Rectal smooth muscle tissue (tissue), 1 donor: ENCODE measurements around the gene GPR183.

ENCODE experiments used
- H3K27ac ChIP-seq: one replicate; pipeline ENCODE4 v1.7.0; 2013; ENCODE audit warnings: low read depth, low read length, inconsistent platforms
- H3K27me3 ChIP-seq: one replicate; pipeline ENCODE4 v1.7.0; 2013; ENCODE audit warnings: low read length; ENCODE audit not compliant: control insufficient read depth, insufficient read depth
- H3K36me3 ChIP-seq: one replicate; pipeline ENCODE4 v1.7.0; 2013; ENCODE audit warnings: low read length; ENCODE audit not compliant: control insufficient read depth, insufficient read depth
- H3K4me1 ChIP-seq: one replicate; pipeline ENCODE4 v1.7.0; 2013; ENCODE audit warnings: low read length; ENCODE audit not compliant: control insufficient read depth, insufficient read depth
- H3K4me3 ChIP-seq: one replicate; pipeline ENCODE4 v1.7.0; 2013; ENCODE audit warnings: low read length
- H3K9ac ChIP-seq: one replicate; pipeline ENCODE4 v1.7.0; 2013; ENCODE audit warnings: low read length

Gene GPR183

GRCh38 chr13:99305566-99305965 lies 1.6 kb downstream of the GPR183 start:
- no peak overlapping the region for H3K9ac ChIP-seq
- peak overlapping the region; percentile 48 for H3K4me3 ChIP-seq
- no peaks in the 10 kb centered on the region for H3K36me3 ChIP-seq
- peaks cover 15% of the 10 kb centered on the region for H3K4me1 ChIP-seq
- H3K27ac ChIP-seq = peak overlapping the region; percentile 78
- H3K27me3 ChIP-seq = no peaks in the 10 kb centered on the region

- no peak overlapping the region for H3K4me3 ChIP-seq
- H3K27me3 ChIP-seq = no peaks in the 10 kb centered on the region
- no peaks in the 10 kb centered on the region for H3K36me3 ChIP-seq
- no peak overlapping the region for H3K27ac ChIP-seq
- H3K4me1 ChIP-seq = peaks cover 13% of the 10 kb centered on the region
- H3K9ac ChIP-seq = no peak overlapping the region
Measured at GRCh38 chr13:99305158-99305557, 2.0 kb downstream of the GPR183 start.

GRCh38 chr13:99304541-99304940 lies 2.7 kb downstream of the GPR183 start:
- Histone ChIP-seq H3K4me1 (peaks cover 10% of the 10 kb centered on the region), H3K27ac (peak overlapping the region; percentile 35), H3K9ac (no peak overlapping the region), H3K36me3 (no peaks in the 10 kb centered on the region), H3K4me3 (no peak overlapping the region), H3K27me3 (no peaks in the 10 kb centered on the region)

GRCh38 chr13:99303863-99304521 lies 3.2 kb downstream of the GPR183 start:
- H3K36me3 ChIP-seq = no peaks in the 10 kb centered on the region
- H3K9ac ChIP-seq = no peak overlapping the region
- H3K4me1 ChIP-seq = peaks cover 10% of the 10 kb centered on the region
- H3K4me3 ChIP-seq = peak overlapping the region; percentile 25
- peak overlapping the region; percentile 35 for H3K27ac ChIP-seq
- H3K27me3 ChIP-seq = no peaks in the 10 kb centered on the region

GRCh38 chr13:99302637-99303505 lies 4.3 kb downstream of the GPR183 start:
- Histone ChIP-seq H3K9ac (no peak overlapping the region), H3K4me1 (peaks cover 3% of the 10 kb centered on the region), H3K4me3 (no peak overlapping the region), H3K36me3 (no peaks in the 10 kb centered on the region), H3K27me3 (no peaks in the 10 kb centered on the region), H3K27ac (no peak overlapping the region)

GRCh38 chr13:99301913-99302636 lies 5.1 kb downstream of the GPR183 start:
- no peak overlapping the region for H3K4me3 ChIP-seq
- H3K4me1 ChIP-seq = no peaks in the 10 kb centered on the region
- no peaks in the 10 kb centered on the region for H3K36me3 ChIP-seq
- H3K9ac ChIP-seq = no peak overlapping the region
- no peaks in the 10 kb centered on the region for H3K27me3 ChIP-seq
- H3K27ac ChIP-seq = no peak overlapping the region

- no peaks in the 10 kb centered on the region for H3K36me3 ChIP-seq
- no peaks in the 10 kb centered on the region for H3K27me3 ChIP-seq
- H3K9ac ChIP-seq = no peak overlapping the region
- H3K4me1 ChIP-seq = no peaks in the 10 kb centered on the region
- no peak overlapping the region for H3K27ac ChIP-seq
- no peak overlapping the region for H3K4me3 ChIP-seq
Measured at GRCh38 chr13:99301056-99301838, 6.0 kb downstream of the GPR183 start.

GRCh38 chr13:99299920-99300341 lies 7.3 kb downstream of the GPR183 start:
- H3K4me1 ChIP-seq = no peaks in the 10 kb centered on the region
- H3K9ac ChIP-seq = no peak overlapping the region
- peak overlapping the region; percentile 5 for H3K4me3 ChIP-seq
- no peaks in the 10 kb centered on the region for H3K36me3 ChIP-seq
- H3K27me3 ChIP-seq = no peaks in the 10 kb centered on the region
- H3K27ac ChIP-seq = no peak overlapping the region

- Histone ChIP-seq H3K36me3 (no peaks in the 10 kb centered on the region), H3K4me1 (no peaks in the 10 kb centered on the region), H3K27me3 (no peaks in the 10 kb centered on the region), H3K9ac (no peak overlapping the region), H3K4me3 (no peak overlapping the region), H3K27ac (no peak overlapping the region)
Measured at GRCh38 chr13:99299256-99299919, 7.8 kb downstream of the GPR183 start.

- no peaks in the 10 kb centered on the region for H3K27me3 ChIP-seq
- H3K36me3 ChIP-seq = no peaks in the 10 kb centered on the region
- H3K4me1 ChIP-seq = no peaks in the 10 kb centered on the region
- no peak overlapping the region for H3K9ac ChIP-seq
- H3K27ac ChIP-seq = no peak overlapping the region
- no peak overlapping the region for H3K4me3 ChIP-seq
Measured at GRCh38 chr13:99298056-99298455, 9.1 kb downstream of the GPR183 start.

GRCh38 chr13:99297331-99297730 lies 9.9 kb downstream of the GPR183 start:
- Histone ChIP-seq H3K27me3 (no peaks in the 10 kb centered on the region), H3K4me3 (no peak overlapping the region), H3K9ac (no peak overlapping the region), H3K4me1 (no peaks in the 10 kb centered on the region), H3K27ac (no peak overlapping the region), H3K36me3 (no peaks in the 10 kb centered on the region)
